Activated CD4-positive, alpha-beta T cell treated with anti-CD3 and anti-CD28 coated beads, Interleukin-2, amount 50 U/mL, for 24 hours (primary cell): ENCODE results near the gene LMBRD2.
"Not testable (repeated sequence)": the region's sequence is repeated elsewhere in the genome, so short reads cannot be mapped to it uniquely, and the experiment has no call there.

Experiments used
- DNase-seq, 2 donors: peaks; one replicate each; pipeline ENCODE4 v3.0.0-alpha.2; 2020; ENCODE audit warnings: low read depth in 1 of 2, low spot score in 1 of 2

The LMBRD2 gene

GRCh38 chr5:36151434-36152323, at the start of gene LMBRD2, which contains the start of gene SKP2:
Gene LMBRD2 (minus strand): TSS chr5:36151887. CDS start chr5:36143349, 8,538 bp downstream.
Gene SKP2 (plus strand): TSS chr5:36152111. CDS start chr5:36152263, 152 bp downstream.
- DNase-seq, result peak; percentile 86 to 95

GRCh38 chr5:36200513-36200912, 48.8 kb upstream of the LMBRD2 start:
- DNase-seq, result no peak

- no peak for DNase-seq
Observed at GRCh38 chr5:36199620-36200019, 47.9 kb upstream of the LMBRD2 start.

- DNase-seq, result not testable (repeated sequence)
Observed at GRCh38 chr5:36198783-36199182, 47.1 kb upstream of the LMBRD2 start.

- no peak for DNase-seq
Observed at GRCh38 chr5:36198281-36198680, 46.6 kb upstream of the LMBRD2 start.

GRCh38 chr5:36193746-36194145, 42.1 kb upstream of the LMBRD2 start:
- DNase-seq, result no peak

- DNase-seq, result not testable (repeated sequence)
Observed at GRCh38 chr5:36184408-36184807, 32.7 kb upstream of the LMBRD2 start.

GRCh38 chr5:36181774-36182173, 30.1 kb upstream of the LMBRD2 start:
- no peak for DNase-seq

- no peak for DNase-seq
Observed at GRCh38 chr5:36180556-36181350, 29.1 kb upstream of the LMBRD2 start.

GRCh38 chr5:36179950-36180349, 28.3 kb upstream of the LMBRD2 start:
- DNase-seq, result no peak

GRCh38 chr5:36178524-36178890, 26.8 kb upstream of the LMBRD2 start:
- no peak for DNase-seq

- DNase-seq, result no peak
Observed at GRCh38 chr5:36177715-36178523, 26.2 kb upstream of the LMBRD2 start.

- DNase-seq, result no peak
Observed at GRCh38 chr5:36177154-36177553, 25.5 kb upstream of the LMBRD2 start.

GRCh38 chr5:36175043-36175442, 23.4 kb upstream of the LMBRD2 start:
- no peak for DNase-seq

GRCh38 chr5:36174119-36174518, 22.4 kb upstream of the LMBRD2 start:
- no peak for DNase-seq

GRCh38 chr5:36173426-36173825, 21.7 kb upstream of the LMBRD2 start:
- no peak for DNase-seq

GRCh38 chr5:36172599-36172998, 20.9 kb upstream of the LMBRD2 start:
- DNase-seq, result no peak

GRCh38 chr5:36170832-36171424, 19.2 kb upstream of the LMBRD2 start:
- no peak for DNase-seq

GRCh38 chr5:36168737-36169136, 17.1 kb upstream of the LMBRD2 start:
- DNase-seq, result no peak

GRCh38 chr5:36164461-36164860, 12.8 kb upstream of the LMBRD2 start:
- DNase-seq, result no peak
